Suppressor macrophage treated with lipopolysaccharide for 1 hour (primary cell): ENCODE results near the gene PTGER4.
"Not testable (repeated sequence)": the region's sequence is repeated elsewhere in the genome, so short reads cannot be mapped to it uniquely, and the experiment has no call there.

Experiments used
- DNase-seq, 3 donors: peaks; one replicate each; pipeline ENCODE4 v3.0.0-alpha.2; 2020 to 2022

PTGER4 gene

DNA sequence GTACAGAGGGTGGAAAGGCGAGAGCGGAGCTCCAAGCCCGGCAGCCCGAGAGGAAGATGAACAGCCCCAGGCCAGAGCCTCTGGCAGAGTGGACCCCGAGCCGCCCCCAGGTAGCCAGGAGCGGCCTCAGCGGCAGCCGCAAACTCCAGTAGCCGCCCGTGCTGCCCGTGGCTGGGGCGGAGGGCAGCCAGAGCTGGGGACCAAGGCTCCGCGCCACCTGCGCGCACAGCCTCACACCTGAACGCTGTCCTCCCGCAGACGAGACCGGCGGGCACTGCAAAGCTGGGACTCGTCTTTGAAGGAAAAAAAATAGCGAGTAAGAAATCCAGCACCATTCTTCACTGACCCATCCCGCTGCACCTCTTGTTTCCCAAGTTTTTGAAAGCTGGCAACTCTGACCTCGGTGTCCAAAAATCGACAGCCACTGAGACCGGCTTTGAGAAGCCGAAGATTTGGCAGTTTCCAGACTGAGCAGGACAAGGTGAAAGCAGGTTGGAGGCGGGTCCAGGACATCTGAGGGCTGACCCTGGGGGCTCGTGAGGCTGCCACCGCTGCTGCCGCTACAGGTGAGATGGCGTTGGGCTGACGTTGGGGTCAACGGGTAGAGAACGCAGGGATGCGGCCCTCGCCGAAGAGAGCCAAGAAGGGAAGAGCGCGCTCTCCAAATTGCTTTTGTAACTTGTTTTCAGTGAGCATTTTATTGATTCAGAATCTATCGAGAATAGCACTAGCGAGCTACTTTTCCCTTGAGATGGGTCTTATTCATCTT, at the start of gene PTGER4:
Gene PTGER4 (plus strand): TSS at position 3 of the 769 bp plus-strand sequence. CDS start 1,079 bp downstream, outside the sequence.
- DNase-seq = peak; percentile 25 to 31 (median 29)

DNA sequence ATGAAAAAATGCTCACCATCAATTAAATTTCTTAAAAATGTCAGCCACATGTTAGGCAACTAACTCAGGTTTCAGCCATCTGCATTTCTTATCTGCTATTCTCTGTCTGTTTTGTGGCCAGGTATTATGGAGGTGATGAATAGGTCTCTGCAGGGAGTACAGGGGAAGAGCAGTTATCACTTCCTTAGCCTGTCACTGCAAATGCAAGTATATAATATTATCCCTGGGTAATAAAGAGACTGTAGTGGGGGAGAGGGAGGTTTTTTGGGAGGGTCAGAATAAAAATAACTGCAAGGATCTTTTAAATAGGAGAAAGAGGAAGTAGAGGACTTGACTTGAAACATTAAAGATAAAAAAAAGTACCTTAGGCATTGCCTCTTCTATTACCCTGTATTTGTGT, 49.6 kb upstream of the PTGER4 start:
- no peak for DNase-seq

DNA sequence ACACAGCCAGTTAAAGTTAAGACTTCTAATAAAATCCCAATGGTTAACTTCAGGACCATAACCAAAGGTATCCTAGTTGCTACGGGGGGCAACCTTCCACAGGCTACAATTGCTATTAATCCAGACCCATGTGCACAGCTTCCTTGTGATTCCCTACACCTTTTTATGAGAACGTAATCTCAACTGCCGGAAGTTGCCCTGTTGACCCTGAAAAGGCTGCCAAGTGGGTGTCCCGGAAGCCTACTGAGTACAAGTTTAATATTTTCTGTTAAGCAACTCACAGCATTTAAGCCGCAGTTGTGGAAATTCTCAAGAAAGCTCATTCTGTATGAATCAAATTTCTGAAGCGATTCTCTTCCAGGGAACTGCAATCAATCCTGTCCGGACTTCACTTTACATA, 48.5 kb upstream of the PTGER4 start:
- no peak for DNase-seq

DNA sequence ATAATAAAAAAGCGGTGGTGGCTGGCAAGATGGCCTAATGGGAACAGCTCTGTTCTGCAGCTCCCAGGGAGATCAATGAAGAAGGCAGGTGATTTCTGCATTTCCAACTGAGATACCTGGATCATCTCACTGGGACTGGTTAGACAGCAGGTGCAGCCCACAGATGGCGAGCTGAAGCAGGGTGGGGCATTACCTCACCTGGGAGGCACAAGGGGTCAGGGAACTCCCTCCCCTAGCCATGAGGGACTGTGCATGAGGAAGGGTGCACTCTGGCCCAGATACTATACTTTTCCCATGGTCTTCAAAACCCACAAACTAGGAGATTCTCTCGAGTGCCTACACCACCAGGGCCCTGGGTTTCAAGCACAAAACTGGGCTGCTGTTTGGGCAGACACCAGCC, 45.6 kb upstream of the PTGER4 start:
- DNase-seq = no peak

DNA sequence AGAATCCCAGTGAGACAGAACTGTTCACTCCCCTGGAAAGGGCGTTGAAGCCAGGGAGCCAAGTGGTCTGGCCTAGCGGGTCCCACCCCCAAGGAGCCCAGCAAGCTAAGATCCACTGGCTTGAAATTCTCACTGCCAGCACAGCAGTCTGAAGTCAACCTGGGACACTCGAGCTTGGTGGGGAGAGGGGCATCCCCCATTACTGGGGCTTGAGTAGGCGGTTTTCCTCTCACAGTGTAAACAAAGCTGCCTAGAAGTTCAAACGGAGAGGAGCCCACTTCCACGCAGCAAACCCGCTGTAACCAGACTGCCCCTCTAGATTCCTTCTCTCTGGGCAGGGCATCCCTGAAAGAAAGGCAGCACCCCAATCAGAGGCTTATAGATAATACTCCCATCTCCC, 45.1 kb upstream of the PTGER4 start:
- no peak for DNase-seq

DNA sequence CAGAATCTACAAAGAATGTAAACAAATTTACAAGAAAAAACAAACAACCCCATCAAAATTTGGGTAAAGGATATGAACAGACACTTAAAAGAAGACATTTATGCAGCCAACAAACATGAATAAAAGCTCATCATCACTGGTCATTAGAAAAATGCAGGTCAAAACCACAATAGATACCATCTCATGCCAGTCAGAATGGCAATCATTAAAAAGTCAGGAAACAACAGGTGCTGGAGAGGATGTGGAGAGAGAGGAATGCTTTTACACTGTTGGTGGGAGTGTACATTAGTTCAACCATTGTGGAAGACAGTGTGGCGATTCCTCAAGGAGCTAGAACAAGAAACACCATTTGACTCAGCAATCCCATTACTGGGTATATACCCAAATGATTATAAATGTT, 40.2 kb upstream of the PTGER4 start:
- not testable (repeated sequence) for DNase-seq

DNA sequence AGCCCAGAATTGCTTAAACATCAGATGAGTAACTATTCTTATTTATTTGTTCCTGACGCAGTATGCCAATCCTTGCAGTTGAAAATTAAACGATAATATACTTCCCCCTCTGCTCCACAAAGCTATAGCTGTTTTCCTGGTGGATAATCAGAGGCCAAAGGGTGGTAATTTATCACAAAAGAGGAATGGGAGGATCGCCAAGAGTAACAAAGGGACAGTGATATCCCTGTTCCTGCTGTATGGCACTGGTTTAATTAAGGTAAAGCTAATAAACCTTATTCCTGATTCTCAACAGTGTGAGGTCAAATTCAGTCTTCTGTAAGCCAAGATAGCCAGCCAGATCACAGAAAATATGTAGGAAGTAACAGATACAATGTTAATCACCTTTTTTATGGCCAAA, 33.4 kb upstream of the PTGER4 start:
- DNase-seq = no peak

DNA sequence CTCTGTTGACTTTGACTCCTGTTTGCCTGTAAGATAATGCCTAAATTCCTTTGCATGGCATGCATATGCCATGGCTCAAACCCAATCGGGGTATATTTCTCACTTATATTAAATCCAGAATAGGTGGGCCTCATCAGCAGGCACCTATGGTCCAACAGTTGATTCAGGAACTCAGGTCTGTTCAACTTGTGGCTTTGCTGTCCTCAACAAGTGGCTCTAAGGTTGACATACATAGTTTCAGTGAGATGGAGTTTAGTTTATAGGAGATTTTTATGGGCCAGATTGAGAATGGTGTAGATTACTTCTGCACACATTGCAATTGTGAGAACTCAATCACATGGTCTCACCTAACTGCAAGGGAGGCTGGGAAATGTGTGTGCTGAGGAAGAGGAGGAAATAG, 31.6 kb upstream of the PTGER4 start:
- DNase-seq = no peak

DNA sequence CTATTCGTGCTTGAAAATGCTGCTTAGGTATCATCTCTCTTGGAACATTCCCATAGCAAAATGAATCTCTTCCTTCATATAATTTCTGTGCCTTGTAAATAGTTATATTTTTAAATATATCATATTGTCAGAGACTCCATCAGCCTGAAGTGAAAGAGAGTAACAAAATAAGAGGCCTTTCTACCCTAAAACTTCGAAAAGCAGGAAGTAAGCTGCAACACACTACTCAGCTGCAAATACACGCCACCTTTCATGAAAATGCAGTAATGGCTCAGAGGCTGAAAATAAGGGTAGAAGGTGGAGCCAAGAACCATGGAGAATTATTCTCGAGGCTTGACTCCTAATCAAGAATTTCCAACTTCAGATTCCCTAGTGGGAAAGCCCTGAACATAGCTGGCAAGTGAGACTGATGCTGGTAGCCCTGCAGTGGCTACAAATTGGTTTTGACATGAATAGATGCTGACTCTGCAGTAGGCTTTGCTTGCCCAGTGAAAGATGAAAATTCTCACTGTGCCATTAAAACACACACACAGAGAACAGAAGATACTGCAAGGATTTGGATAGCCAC, 30.2 kb upstream of the PTGER4 start:
- peak; percentile 19 to 47 (median 31) for DNase-seq

DNA sequence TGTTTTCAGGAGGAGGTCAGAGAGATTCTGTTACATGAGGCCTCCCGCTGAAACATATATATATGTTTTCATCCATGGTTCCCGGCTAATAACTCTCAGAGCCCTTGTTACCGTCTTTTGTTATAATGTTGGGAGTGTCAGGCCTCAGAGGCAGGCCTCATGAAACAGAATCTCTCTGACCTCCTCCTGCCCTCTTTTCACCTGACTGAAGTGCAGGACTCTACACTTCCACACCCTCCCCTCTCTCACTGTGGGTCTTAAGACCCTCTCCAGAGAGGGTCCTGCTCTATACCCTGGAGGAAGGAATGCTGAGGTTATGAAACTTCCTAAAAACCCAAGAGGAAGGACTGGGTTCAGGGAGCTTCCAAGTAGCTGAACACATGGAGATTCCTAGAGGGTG, 28.5 kb upstream of the PTGER4 start:
- no peak for DNase-seq

DNA sequence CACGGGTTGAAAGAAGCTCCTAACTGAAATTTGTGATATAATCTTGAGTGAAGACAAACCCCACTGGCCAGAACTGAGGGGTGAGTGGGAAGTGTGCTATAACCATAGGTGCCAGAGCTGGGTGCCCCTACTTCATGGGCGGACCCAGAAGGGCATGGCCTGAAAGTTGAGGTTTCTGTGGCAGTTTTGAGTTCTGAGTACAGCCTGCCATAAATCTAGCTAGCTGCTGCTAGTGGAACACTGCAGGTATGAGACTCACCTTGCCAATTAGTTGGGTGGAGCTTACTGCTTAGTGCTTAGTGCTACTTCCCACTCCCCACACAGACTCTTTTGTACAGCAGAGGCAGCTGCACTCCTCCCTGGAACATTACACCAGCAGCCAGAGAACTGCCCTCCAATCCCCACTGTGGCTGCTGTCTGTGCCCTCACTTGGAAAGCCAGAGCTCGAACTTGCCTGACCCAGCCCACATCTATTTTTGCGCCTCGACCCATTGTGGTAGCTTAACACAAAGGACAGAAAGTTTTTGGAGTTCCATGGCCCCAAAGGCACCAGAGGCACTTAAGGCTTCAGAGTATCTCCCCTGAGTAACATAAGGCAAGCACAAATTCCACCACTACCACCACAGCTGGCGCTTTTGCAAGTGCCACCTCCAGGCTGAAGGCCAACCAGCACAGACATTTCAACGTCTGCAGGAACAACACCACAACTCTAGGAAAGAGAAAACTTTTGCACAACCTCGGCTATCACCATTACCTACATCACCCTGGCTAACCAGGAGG, 27.1 kb upstream of the PTGER4 start:
- DNase-seq = no peak

DNA sequence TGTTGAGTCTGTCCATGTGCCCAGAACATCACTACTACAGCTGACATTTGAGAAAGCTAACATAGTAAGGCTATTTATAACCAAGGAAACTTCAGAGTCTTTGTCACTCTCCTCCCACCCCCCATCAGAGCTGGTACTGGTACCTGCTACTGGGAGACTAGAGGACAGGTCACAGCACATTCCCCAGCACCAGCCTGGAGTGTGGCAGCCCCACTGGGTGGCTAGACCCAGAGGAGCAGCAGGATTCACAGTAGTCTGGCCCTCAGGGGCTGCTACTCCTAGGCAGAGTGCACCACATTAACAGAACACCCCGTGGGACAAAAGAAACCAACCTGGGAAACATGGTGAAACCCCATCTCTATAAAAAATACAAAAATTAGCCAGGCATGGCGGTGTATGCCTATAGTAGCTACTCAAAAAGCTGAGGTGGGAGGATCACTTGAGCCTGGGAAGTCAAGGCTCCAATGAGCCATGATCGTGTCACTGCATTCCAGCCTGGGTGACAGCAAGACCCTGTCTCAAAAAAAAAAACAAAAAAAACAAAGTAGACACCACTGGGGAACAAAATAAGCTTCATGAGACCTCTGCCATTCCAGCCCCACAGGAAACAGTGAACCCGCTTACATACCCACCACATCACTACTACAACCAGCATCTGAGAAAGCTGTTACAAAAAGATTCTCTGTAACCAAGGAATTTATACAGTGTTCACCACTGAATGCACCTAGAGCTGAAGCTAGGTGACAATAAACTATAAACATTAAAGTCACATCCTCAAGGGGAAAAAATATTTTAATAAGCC, 26.3 kb upstream of the PTGER4 start:
- DNase-seq = no peak

DNA sequence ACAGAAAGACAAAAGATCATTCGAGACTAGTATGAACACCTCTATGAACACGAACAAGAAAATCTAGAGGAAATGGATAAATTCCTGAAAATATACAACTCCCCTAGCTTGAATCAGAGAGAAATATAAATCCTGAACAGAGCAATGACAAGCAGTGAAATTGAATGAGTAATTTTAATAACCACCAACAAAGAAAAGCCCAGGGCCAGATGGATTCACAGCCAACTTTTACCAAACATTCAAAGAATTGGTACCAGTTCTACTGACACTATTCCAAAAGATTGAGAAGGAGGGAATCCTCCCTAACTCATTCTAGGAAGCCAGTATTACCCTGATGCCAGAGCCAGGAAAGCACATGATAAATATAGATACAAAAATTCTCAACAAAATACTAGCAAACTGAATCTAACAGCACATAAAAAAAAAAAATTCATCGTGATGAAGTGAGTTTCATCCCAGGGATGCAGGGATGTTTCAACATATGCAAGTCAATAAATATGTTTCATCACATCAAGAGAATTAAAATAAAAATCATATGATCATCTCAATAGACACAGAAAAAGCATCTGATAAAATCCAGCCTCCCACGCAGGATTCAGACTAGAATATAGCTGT, 25.2 kb upstream of the PTGER4 start:
- DNase-seq = peak in 1 of 3 donors; percentile 33

DNA sequence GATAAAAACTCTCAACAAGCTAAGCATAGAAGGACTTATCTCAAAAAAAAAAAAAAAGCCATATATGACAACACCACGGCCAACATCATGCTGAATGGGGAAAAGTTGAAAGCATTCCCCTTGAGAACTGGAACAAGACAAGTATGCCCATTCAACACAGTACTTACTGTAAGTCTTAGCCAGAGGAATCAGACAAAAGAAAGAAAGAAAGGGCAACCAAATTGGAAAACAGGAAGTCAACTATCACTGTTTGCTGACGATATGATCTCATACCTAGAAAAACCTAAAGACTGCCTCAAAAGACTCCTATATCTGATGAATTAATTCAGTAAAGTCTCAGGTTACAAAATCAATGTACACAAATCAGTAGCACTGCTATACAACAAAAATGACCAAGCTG, 24.6 kb upstream of the PTGER4 start:
- peak; percentile 33 to 79 (median 71) for DNase-seq

DNA sequence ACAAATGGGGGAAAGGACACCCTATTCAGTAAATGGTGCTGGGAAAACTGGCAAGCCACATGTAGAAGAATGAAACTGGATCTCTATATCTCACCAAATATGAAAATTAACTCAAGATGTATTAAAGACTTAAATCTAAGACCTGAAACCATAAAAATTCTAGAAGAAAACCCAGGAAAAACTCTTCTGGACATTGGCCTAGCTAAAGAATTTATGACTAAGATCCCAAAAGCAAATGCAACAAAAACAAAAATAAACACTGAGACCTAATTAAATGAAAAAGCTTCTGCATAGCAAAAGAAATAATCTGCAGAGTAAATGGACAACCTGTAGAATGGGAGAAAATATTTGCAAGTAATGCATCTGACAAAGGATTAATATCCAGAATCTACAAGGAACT, 23.6 kb upstream of the PTGER4 start:
- DNase-seq = not testable (repeated sequence)

DNA sequence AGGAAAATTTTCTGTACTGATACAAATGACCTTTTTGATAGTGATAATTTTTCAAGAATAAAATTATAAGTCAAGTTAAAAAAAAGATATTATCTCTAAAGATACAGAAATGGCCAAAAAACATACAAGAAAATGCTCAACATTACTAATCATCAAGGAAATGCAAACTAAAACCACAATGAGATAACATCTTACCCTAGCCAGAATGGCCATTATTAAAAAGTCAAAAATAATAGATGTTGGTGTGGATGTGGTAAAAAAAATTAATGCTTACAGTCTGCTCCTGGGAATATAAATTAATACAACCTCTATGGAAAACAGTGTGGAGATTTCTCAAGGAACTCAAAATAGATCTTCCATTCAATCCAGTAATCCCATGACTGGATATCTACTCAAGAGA, 22.9 kb upstream of the PTGER4 start:
- DNase-seq = no peak

DNA sequence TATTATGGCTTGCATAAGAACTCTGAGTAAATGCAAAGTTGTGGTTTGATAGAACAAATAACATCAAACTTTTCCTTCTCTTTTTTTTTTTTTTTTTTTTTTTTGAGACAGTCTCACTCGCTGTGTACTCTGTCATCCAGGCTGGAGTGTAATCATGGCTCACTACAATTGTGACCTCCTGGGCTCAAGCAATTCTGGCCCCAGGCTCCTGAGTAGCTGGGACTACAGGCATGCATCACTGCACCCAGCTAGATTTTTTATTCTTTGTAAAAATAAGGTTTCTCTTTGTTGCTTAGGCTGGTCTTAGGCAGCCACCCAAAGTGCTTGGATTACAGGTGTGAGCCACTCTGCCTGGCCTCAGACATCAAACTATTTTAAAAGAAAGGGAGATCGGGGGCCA, 19.0 kb upstream of the PTGER4 start:
- DNase-seq = peak in 1 of 3 donors; percentile 36

DNA sequence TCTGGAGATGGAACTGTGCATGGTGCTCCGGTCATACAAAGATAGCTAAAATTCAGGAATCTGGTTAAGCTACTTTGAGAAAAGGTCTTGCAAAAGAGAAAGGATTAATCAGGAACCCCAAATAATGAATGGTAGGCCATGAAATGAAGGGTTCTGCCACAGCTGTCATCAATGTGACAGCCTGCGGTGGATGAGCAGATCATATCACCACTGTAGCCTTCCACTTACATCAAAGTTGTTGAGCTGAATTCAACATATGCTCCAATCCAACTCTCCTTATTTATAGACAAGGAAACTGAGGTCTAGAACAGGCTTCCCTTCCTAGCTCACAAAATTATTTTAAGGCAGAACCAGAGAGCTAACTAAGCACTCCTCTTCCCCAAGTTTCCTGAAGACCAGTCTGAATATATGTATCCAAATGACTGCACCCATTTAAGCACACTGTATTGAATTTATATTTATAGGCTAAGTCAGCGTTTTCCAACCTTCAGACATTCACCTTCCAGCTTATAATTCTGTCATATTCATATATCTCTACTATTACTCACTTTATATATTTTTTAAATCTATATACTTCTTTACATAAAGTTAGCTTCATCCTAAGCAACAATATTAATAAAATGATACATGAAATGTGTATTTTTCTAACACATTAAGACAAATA, 13.9 kb upstream of the PTGER4 start:
- DNase-seq = peak in 1 of 3 donors; percentile 11

DNA sequence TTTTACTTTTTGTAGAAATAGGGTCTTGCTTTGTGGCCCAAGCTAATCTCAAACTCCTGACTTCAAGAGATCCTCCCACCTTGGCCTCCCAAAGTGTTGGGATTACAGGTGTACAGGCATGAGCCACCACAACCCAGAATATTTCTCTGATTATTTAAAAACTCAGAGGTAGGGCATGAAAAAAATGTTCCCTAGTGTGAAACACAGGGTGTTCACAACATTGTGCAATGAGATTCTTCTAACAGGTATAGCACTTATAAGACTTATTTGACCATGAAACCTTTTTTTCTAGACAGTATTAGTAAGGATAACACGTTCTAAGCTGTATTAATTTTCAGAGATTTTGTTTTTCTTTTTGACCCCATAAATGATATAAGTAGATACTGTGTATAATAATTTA, 13.1 kb upstream of the PTGER4 start:
- DNase-seq = no peak

DNA sequence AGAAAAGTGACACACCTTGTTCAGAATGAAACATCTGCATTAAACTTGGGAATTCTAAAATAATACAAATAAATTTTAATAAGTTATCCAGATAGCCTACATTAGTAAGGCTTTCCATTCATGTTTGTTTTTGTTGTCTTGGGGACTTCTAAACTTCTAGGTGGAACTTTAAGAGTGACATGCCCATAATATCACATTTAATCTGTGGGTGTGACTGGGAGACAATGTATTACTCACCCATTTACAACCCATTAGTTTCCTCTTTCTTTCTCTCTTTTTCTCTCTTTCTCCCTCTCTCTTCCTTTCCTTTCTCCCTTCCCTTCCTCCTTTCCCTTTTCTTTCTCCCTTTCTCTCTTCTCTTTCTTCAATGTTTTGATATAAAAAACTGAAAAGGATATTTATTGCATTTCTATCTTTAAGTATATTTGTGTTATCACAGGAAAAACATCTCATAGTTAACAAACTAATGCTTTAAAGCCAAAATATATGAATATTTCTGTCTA, 12.5 kb upstream of the PTGER4 start:
- peak; percentile 24 to 63 (median 56) for DNase-seq

DNA sequence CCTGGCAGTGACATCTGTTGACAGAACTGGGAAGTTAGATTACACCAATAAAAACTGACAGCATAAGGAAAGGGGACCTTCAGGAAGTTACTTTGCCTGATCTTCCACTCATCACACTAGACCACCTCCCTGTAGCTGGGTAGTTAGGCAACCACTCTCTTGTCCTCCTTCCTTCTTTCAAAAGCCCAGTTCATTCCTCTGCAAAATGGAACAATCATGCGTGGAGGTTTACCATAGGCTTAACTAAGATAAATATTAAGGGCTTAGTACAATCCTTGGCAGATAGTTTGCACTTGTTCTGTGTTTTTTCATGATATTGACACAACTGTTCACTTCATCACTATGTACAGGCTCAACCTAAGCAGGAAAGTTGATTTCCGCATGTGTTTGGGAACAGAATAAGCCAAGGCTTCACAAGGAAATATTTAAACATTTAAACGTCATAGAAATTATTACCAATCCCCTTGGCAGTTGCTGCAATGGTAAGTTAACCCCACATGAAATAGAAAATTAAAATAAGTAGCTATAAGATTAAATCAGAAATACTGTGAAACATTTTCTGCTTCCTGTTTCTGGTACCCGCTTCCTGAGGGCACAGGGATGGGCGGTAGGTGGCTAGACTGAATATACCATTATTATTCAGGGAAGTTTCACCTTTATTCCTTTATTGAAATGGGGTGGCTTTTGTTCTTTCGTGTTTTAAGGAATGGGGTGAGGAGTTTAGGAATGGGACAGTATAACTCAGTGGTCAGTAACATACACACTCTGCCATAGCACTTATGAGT, 9.9 kb upstream of the PTGER4 start:
- DNase-seq = peak in 2 of 3 donors; percentile 26 to 44
